GM12878 (cell line): ENCODE results near the gene CAMK2B. TPM values are rescaled to one million over a fixed set of nuclear protein-coding genes. Genes with fewer than 3 reads are reported as not detected.

Experiments used
- ATAC-seq: fragments of 200-7000 bp; cut with Tn5 transposase; 3 replicates; pipeline ENCODE4 v1.9.1; 2020; ENCODE audit warnings: mild to moderate bottlenecking, moderate library complexity
- BruUV-seq: library from RNA; stranded (reverse); fragments of 400-500 nt; replicated peaks from 2 replicates; lab custom pipeline; 2021; lab: Mats Ljungman, UMichigan
- CTCF ChIA-PET: fragments of 300-600 bp; sonication (Branson Sonifier 250); formaldehyde crosslinking; extraction: SDS; loops from one replicate; lab custom pipeline; 2021; ENCODE audit warnings: inconsistent platforms; lab: Yijun Ruan, JAX
- POLR2A ChIA-PET: fragments of 350-600 bp; formaldehyde crosslinking; extraction: SDS; loops from one replicate; lab custom pipeline; 2021; ENCODE audit warnings: inconsistent platforms; lab: Charles Lee
- RAD21 ChIA-PET: fragments of 300-600 bp; sonication (Branson Sonifier 250); formaldehyde crosslinking; loops from one replicate; lab custom pipeline; 2023; ENCODE audit warnings: antibody characterized with exemption; ENCODE audit not compliant: unreplicated experiment; lab: Charles Lee
- SMC1A ChIA-PET: fragments of 300-600 bp; sonication (Branson Sonifier 250); formaldehyde crosslinking; loops from one replicate; lab custom pipeline; 2023; ENCODE audit not compliant: unreplicated experiment, uncharacterized antibody; lab: Charles Lee
- DNase-seq: peaks from one replicate; pipeline ENCODE4 v3.0.0-alpha.2; 2011; ENCODE audit warnings: low read depth, low spot score
- FAIRE-seq: peaks from 3 replicates; lab custom pipeline; 2011; peaks lifted over from hg19 to GRCh38; lab: Jason Lieb, UNC
- H2AFZ ChIP-seq: 2 replicates; pipeline ENCODE4 v1.6.0; 2011; ENCODE audit warnings: low read depth, low read length, control low read depth; ENCODE audit not compliant: control insufficient read depth
- H3K27ac ChIP-seq: 2 replicates; pipeline ENCODE4 v1.5.1; 2011; ENCODE audit warnings: control low read depth; ENCODE audit not compliant: control insufficient read depth, insufficient read depth
- H3K27me3 ChIP-seq, 2 experiments: replicated peaks in 1 of 2; 2 replicates each; pipeline versions ENCODE4 v1.6.0 to v1.6.1; 2011; ENCODE audit warnings: low read length in 1 of 2; ENCODE audit not compliant: control insufficient read depth in 2 of 2, insufficient read depth in 2 of 2
- H3K36me3 ChIP-seq, 2 experiments: 2 replicates each; pipeline ENCODE4 v1.5.1; 2011; ENCODE audit warnings: low read length in 1 of 2; ENCODE audit not compliant: control insufficient read depth in 2 of 2, insufficient read depth in 2 of 2
- H3K4me1 ChIP-seq: 2 replicates; pipeline ENCODE4 v1.6.1; 2011; ENCODE audit warnings: mild to moderate bottlenecking, low read length, moderate library complexity, mixed read lengths; ENCODE audit not compliant: control insufficient read depth, insufficient read depth
- H3K4me2 ChIP-seq: 2 replicates; pipeline ENCODE4 v1.6.0; 2011; ENCODE audit warnings: control low read depth; ENCODE audit not compliant: control insufficient read depth, insufficient read depth
- H3K4me3 ChIP-seq: fragments of 200-600 bp; sonication (generic); 2 replicates; pipeline ENCODE4 v1.5.1; 2016
- H3K79me2 ChIP-seq: 2 replicates; pipeline ENCODE4 v1.6.0; 2011; ENCODE audit warnings: low read length; ENCODE audit not compliant: control insufficient read depth, insufficient read depth
- H3K9ac ChIP-seq: 2 replicates; pipeline ENCODE4 v1.8.0; 2011; ENCODE audit warnings: low read length, control low read depth, mixed read lengths; ENCODE audit not compliant: control insufficient read depth, insufficient read depth
- H3K9me3 ChIP-seq: replicated peaks from 3 replicates; pipeline ENCODE4 v1.5.1; 2011; ENCODE audit warnings: mild to moderate bottlenecking, low read length; ENCODE audit not compliant: control insufficient read depth, insufficient read depth
- H4K20me1 ChIP-seq: 2 replicates; pipeline ENCODE4 v1.6.0; 2011; ENCODE audit not compliant: control insufficient read depth, insufficient read depth
- CREB1 ChIP-seq: IDR thresholded peaks from 2 replicates; pipeline ENCODE4 v1.6.1; 2012; ENCODE audit warnings: low read depth, mild to moderate bottlenecking, inconsistent platforms
- NR2C2 ChIP-seq: IDR thresholded peaks from 2 replicates; pipeline ENCODE4 v1.6.1; 2011; ENCODE audit warnings: borderline replicate concordance, low read depth; ENCODE audit not compliant: control insufficient read depth, insufficient read length
- SIX5 ChIP-seq: IDR thresholded peaks from 2 replicates; pipeline ENCODE4 v1.6.1; 2011; ENCODE audit warnings: mild to moderate bottlenecking, low read depth, low read length, moderate library complexity; ENCODE audit not compliant: severe bottlenecking
- ZNF217 ChIP-seq: fragments of 450-650 bp; IDR thresholded peaks from 2 replicates; pipeline ENCODE4 v1.6.1; 2017; ENCODE audit warnings: antibody characterized with exemption, mild to moderate bottlenecking
- ZNF24 ChIP-seq: fragments of 450-650 bp; IDR thresholded peaks from 2 replicates; pipeline ENCODE4 v1.6.1; 2017; ENCODE audit warnings: antibody characterized with exemption, mild to moderate bottlenecking
- WGBS: methylation state at CpG from one replicate; pipeline ENCODE4 v1.1.6; 2016; ENCODE audit warnings: low lambda C conversion rate; ENCODE audit not compliant: insufficient replicate concordance, insufficient coverage; ENCODE audit errors: missing lambda C conversion rate; 5-methylcytosine and 5-hydroxymethylcytosine counted together
- in situ Hi-C: fragments of 300-500 bp; cut with MboI; formaldehyde crosslinking; loops from 9 replicates; pipeline ENCODE4 v1.14.3; 2018; ENCODE audit warnings: mixed read lengths
- intact Hi-C: fragments of 100-400 bp; cut with micrococcal nuclease; formaldehyde crosslinking; loops from one replicate; pipeline ENCODE4 v1.14.2; 2022; ENCODE audit not compliant: unreplicated experiment
- polyA plus RNA-seq, 11 experiments: library from polyadenylated mRNA; depleted of rRNA in 4 of 11; unstranded in 6 of 11; stranded (reverse) in 5 of 11; fragments of >200 nt; fragmentation: Nextera tagmentation in 4 of 11; fragmentation: Illumina TruSeq in 1 of 11; extraction: Ambion mirVana in 4 of 11; extraction: Trizol in 1 of 11; gene quantifications; 1 replicate in 1 of 11; 2 replicates in 10 of 11; pipeline versions ENCODE4 v1.2.1 to v1.2.3, GENCODE V29; 2011 to 2016; ENCODE audit warnings: inconsistent platforms in 2 of 11, missing spikeins in 2 of 11, low read depth in 1 of 11
- total RNA-seq, 4 experiments: library from RNA; depleted of rRNA in 3 of 4; stranded (reverse); fragments of >200 nt in 3 of 4; fragmentation: Illumina TruSeq in 1 of 4; extraction: Trizol in 1 of 4; gene quantifications; 2 replicates each; pipeline versions ENCODE4 v1.2.1 to v1.2.3, GENCODE V29; 2013 to 2021
- TF ChIP-seq, protein P1 (sequence below): fragments of 450-650 bp; formaldehyde crosslinking; IDR thresholded peaks from 2 replicates; pipeline ENCODE4 v1.4.0; 2022; ENCODE audit warnings: mild to moderate bottlenecking, moderate library complexity
- TF ChIP-seq, protein P2 (sequence below): IDR thresholded peaks from 2 replicates; pipeline ENCODE4 v1.6.1; 2011; ENCODE audit warnings: borderline replicate concordance, low read depth, mild to moderate bottlenecking, moderate library complexity, mixed read lengths, low read length; ENCODE audit not compliant: insufficient read depth; ENCODE audit errors: extremely low read length
- TF ChIP-seq, protein P3 (sequence below): fragments of 450-650 bp; IDR thresholded peaks from 2 replicates; pipeline ENCODE4 v1.6.1; 2017; ENCODE audit warnings: borderline replicate concordance
- TF ChIP-seq, protein P4 (sequence below): fragments of 450-650 bp; conservative IDR thresholded peaks from 2 replicates; pipeline ENCODE4 v1.6.1; 2017; ENCODE audit warnings: mild to moderate bottlenecking, moderate library complexity

CAMK2B gene
- total and polyA plus RNA-seq, 10 of the 15 experiments (the other 5 are each of a cell fraction or from before 2014, with no cell fraction given), result 0.06 to 0.23 (median 0.11) TPM; not detected in 5

DNA sequence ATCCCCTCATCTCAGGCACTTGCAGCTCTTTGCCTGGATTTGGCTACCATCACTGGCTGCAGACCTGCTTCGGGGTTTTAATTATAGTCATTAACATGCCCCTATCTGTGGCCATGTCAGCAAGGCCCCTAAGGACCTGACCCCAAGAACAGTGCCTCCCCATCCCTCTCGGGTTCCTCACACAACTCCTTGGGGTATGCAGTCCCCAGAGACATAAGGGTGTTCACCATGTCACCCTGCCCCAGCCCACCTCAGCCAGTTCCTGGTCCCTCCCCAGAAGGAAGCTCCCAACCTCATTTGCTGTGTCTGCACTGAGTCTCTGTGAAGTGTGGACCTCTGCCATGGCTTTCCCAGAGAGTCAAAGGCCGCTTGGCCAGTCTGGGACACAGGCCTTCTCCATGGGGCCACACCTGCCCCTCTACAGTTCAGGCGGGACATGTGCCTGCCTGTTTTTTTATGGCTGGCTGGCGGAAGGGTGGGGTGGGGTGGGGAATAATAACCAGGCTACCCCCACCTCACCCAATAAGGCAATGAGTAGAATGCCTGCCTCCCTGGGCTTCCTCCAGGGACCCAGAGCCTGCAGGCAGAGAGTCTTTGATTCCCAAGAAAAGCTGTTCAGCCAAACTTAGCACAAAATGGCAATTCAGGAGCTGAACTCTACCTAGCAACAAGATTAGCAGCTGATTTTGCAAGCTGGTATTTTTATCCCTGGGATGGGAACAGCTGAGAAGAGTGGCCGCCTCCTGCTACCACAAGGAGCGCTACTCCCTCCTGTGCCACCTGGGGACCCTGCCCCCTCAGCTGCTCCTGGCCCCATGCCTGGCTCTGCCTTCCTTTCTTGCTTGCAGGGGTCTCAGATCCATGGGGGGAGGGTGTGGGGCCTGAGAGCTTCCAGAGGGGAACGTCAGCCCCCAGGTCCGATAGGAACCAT lies 23.7 kb upstream of the CAMK2B start:
- Histone ChIP-seq H3K4me1 (no peaks in the 10 kb centered on the region), H2AFZ (no peak overlapping the region), H3K9me3 (no peaks in the 10 kb centered on the region), H3K4me3 (no peak overlapping the region), H3K36me3 (no peaks in the 10 kb centered on the region), H3K79me2 (no peaks in the 10 kb centered on the region), H3K27me3 (no peaks in the 10 kb centered on the region), H3K27ac (no peak overlapping the region), H4K20me1 (no peaks in the 10 kb centered on the region), H3K9ac (no peak overlapping the region), H3K4me2 (no peak overlapping the region)
- CTCF ChIA-PET, result interaction anchor here (0.8 to 3.2 kb wide), 5 partner anchors 9 to 234 kb away, joined by 3 to 21 read pairs (median 3); no protein-coding TSS in a partner anchor
- intact Hi-C loops (loop anchor here (1.0 to 2.0 kb wide), 2 partner anchors 128 to 216 kb away; no protein-coding TSS in a partner anchor), in situ Hi-C loops (no loop called here)
- DNase-seq, result no peak
- no TSS peak for BruUV-seq
- SMC1A ChIA-PET, result interaction anchor here (0.7 to 2.4 kb wide), 2 partner anchors 133 to 216 kb away, joined by 3 to 14 read pairs; no protein-coding TSS in a partner anchor
- RAD21 ChIA-PET, result interaction anchor here (0.8 to 2.1 kb wide), 3 partner anchors 105 to 216 kb away, joined by 3 to 11 read pairs (median 3); partner anchors contain the start of gene NUDCD3
- 47% methylated on average over 9 of the region's 9 CpGs for WGBS
- FAIRE-seq, result no peak
- POLR2A ChIA-PET, result interaction anchor here (0.5 kb wide), 1 partner anchor 677 kb away, joined by 4 read pairs; no protein-coding TSS in a partner anchor
- no peak for ATAC-seq
- TF ChIP-seq, protein P1, sequence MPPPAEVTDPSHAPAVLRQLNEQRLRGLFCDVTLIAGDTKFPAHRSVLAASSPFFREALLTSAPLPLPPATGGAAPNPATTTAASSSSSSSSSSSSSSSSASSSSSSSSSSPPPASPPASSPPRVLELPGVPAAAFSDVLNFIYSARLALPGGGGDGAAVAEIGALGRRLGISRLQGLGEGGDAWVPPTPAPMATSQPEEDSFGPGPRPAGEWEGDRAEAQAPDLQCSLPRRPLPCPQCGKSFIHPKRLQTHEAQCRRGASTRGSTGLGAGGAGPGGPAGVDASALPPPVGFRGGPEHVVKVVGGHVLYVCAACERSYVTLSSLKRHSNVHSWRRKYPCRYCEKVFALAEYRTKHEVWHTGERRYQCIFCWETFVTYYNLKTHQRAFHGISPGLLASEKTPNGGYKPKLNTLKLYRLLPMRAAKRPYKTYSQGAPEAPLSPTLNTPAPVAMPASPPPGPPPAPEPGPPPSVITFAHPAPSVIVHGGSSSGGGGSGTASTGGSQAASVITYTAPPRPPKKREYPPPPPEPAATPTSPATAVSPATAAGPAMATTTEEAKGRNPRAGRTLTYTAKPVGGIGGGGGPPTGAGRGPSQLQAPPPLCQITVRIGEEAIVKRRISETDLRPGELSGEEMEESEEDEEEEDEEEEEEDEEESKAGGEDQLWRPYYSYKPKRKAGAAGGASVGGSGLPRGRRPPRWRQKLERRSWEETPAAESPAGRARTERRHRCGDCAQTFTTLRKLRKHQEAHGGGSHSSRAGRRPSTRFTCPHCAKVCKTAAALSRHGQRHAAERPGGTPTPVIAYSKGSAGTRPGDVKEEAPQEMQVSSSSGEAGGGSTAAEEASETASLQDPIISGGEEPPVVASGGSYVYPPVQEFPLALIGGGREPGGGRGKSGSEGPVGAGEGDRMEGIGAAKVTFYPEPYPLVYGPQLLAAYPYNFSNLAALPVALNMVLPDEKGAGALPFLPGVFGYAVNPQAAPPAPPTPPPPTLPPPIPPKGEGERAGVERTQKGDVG, result no peak
- TF ChIP-seq ZNF24, result no peak
- no peak for TF ChIP-seq CREB1
- TF ChIP-seq, protein P2, sequence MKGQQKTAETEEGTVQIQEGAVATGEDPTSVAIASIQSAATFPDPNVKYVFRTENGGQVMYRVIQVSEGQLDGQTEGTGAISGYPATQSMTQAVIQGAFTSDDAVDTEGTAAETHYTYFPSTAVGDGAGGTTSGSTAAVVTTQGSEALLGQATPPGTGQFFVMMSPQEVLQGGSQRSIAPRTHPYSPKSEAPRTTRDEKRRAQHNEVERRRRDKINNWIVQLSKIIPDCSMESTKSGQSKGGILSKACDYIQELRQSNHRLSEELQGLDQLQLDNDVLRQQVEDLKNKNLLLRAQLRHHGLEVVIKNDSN, result no peak
- TF ChIP-seq ZNF217, result no peak
- TF ChIP-seq, protein P3, sequence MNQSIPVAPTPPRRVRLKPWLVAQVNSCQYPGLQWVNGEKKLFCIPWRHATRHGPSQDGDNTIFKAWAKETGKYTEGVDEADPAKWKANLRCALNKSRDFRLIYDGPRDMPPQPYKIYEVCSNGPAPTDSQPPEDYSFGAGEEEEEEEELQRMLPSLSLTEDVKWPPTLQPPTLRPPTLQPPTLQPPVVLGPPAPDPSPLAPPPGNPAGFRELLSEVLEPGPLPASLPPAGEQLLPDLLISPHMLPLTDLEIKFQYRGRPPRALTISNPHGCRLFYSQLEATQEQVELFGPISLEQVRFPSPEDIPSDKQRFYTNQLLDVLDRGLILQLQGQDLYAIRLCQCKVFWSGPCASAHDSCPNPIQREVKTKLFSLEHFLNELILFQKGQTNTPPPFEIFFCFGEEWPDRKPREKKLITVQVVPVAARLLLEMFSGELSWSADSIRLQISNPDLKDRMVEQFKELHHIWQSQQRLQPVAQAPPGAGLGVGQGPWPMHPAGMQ, result no peak
- no peak for TF ChIP-seq SIX5
- TF ChIP-seq, protein P4, sequence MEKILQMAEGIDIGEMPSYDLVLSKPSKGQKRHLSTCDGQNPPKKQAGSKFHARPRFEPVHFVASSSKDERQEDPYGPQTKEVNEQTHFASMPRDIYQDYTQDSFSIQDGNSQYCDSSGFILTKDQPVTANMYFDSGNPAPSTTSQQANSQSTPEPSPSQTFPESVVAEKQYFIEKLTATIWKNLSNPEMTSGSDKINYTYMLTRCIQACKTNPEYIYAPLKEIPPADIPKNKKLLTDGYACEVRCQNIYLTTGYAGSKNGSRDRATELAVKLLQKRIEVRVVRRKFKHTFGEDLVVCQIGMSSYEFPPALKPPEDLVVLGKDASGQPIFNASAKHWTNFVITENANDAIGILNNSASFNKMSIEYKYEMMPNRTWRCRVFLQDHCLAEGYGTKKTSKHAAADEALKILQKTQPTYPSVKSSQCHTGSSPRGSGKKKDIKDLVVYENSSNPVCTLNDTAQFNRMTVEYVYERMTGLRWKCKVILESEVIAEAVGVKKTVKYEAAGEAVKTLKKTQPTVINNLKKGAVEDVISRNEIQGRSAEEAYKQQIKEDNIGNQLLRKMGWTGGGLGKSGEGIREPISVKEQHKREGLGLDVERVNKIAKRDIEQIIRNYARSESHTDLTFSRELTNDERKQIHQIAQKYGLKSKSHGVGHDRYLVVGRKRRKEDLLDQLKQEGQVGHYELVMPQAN, result no peak
- no peak for TF ChIP-seq NR2C2
